Measurements from ENCODE around the gene ABCC4.

Gene ABCC4

DNA sequence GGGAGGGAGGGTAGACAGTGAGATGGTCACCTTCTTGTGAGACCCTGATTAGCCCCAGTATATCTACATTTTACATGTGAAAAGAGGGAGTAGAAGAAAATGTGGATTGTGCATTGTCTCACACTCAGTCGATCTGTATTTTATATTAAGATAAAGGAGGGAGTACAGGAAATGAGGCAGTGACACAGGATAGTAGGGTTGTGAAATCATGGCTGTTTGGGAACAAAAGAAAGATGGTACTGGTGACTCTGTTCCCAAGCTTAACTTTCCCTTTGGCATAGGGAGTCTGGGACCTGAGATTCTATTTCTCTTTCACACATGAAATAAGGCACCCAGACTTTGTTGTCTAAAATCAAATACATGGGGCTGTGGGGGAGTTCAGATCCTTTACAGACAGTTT, 194.7 kb downstream of the ABCC4 start:
- DNase-seq: no peak

DNA sequence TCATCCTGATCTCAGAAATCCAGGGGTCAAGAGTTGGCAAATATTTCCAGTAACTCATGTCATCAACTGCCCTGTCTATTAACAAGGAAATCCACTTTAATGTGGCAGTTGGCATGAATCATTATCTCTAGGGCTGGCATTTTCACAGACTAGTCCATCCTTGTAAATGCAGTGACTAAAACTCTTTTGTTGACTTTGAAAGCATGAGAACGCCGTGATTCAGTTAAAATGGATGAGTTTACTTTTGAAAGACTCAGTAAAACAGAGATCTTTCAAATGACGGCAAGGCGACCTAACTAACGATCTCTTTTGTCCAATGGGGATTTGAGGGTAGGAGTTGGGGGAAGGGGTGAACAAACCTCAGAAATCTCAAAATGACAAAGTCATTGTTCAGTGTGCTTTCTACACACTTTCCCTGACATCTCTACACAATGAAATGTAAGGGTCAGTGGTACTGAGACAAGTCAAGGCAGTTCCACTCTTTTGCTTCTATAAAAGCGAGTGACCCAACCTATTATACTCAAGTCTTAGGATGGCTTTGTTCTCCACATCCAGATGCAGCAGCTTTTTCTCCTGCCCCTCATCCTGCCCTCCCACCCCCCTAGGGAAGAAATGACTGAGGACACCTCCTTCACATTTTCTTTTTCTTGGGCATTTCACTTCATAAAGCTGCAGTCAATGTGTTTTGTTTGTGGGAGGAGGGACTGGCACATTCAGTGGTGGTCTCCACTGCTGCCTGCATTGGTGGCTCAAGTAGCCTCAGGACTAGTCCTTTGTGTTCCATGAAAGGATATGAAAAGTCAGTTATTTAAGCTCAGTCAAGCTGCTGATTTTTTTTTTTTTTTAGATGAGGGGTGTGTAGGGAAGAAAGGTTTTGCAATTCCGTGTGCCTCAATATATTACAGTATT, 200.5 kb downstream of the ABCC4 start:
- DNase-seq: peak in 1 of 3 experiments; percentile 27

DNA sequence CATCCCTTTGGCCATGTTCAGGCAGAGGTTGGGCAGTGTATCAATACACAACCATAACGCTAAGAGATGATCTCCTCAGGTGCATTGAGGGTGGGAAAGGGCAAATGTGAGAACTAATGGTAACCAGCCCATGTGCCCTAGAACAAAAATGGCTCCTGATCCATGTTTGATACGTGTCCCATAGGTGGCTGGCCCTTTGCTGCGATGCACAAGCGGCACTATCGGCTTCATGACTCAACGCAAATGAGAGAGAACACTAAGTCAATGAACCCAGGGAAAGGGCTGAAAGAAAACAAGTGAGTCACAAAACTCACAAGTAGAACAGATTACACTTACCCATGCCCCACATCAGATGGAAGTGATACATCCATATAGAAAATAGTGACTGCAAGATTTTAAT, 201.7 kb downstream of the ABCC4 start:
- no peak for DNase-seq

GRCh38 chr13:95098916-95099315, 202.3 kb downstream of the ABCC4 start:
- peak in 1 of 3 experiments; percentile 51 for DNase-seq

GRCh38 chr13:95091755-95092154, 209.5 kb downstream of the ABCC4 start:
- peak in 1 of 3 experiments; percentile 22 for DNase-seq

GRCh38 chr13:95087746-95088305, 213.4 kb downstream of the ABCC4 start:
- DNase-seq: no peak

DNA sequence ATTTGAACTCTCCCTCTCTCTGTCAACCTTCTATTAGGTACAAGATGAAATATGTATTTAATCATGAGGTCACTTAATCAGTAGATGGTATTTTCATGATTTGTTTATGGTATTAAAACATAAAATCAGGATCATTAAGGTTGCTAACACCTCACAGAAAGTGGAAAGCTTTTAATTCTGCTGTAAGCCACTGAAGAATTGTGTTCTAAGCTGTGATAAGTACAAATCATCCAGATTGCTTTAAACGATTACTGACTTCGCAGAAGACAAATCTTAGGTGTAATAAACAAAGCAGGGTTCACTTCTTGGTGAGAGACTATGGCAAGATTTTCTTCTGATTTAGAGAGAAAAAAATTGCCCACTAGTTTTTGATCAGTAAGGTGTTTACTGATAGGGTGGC, 214.5 kb downstream of the ABCC4 start:
- DNase-seq: no peak

DNA sequence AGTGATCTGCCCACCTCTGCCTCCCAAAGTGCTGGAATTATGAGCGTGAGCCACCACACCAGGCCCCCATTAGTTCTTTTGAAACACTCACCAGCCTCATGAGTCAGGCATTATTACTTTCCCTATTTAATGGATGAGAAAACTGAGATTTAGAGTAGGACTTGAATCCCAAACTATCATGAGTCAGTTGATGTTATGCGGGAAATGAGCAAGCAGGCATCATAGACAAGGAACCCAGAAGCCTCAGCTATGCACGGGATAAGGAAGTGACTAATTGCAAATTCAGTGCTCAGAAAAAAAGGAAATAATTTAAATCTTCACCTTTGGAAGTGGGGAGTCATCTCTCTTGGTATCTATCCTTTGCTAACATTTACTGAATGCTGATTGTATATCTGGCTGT, 217.5 kb downstream of the ABCC4 start:
- DNase-seq: no peak

DNA sequence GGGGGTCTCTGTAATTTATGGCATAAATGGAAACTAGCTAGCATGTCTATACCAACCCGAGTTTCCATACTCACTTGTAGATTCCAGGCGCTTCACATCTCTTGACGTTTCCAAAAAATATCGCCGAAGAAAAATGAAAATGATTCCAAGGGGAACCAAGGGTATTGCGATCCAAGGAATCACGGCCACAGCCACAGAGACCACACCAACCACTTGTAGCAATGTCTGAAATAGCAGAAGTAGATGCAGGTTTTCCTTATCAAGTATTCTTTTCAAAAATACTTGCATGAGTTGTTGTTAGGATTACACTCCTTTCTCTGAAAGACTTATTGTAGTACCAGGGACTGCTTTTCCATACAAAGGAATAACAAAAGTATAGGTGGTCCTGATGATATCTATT, 218.2 kb downstream of the ABCC4 start:
- DNase-seq: no peak

DNA sequence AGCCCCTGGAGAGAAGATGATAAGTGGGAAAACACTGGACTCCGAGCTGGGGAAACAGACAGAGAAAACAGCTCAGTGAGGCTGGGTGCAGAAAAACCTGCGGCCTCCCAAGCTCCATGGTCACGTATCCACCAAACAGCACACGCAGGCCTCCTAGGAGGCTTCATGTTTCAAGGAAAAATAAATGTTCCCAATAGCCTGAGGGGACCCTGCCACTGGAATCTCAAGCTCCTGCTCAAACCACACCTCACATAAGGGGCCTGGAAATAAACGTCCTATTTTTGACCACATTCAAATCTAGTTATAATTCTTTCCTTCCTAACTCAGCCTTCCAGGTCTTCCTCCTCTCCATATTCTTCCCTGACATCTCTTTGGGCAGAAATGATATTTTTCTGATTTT, 225.7 kb downstream of the ABCC4 start:
- DNase-seq: no peak

GRCh38 chr13:95074820-95075219, 226.4 kb downstream of the ABCC4 start:
- no peak for DNase-seq

- no peak for DNase-seq
Observed at GRCh38 chr13:95073747-95074311, 227.4 kb downstream of the ABCC4 start.

- no peak for DNase-seq
Observed at GRCh38 chr13:95067303-95067702, 233.9 kb downstream of the ABCC4 start.

- no peak for DNase-seq
Observed at GRCh38 chr13:95060014-95060519, 241.2 kb downstream of the ABCC4 start.

GRCh38 chr13:95059306-95059705, 241.9 kb downstream of the ABCC4 start:
- DNase-seq: no peak

DNA sequence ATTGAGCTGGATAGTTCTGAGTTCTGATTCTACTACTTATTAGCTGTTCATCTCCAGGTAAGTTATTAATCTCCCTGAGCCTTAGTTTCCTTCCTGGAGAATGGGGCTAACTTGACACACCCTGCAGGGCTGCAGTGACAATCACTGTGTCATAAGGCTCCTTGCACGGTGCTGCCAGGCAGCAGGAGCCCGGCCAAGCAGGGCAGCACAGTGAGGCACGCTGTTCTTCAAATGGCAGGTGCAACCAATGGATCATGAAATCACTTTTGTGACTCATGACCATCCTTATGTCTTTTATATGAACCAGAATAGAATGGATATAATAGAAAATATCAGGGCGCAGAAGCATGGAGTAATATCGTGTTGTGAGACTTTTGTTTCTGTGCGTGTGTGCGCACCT, 242.6 kb downstream of the ABCC4 start:
- DNase-seq: no peak

GRCh38 chr13:95056266-95056665, 245.0 kb downstream of the ABCC4 start:
- DNase-seq: no peak

DNA sequence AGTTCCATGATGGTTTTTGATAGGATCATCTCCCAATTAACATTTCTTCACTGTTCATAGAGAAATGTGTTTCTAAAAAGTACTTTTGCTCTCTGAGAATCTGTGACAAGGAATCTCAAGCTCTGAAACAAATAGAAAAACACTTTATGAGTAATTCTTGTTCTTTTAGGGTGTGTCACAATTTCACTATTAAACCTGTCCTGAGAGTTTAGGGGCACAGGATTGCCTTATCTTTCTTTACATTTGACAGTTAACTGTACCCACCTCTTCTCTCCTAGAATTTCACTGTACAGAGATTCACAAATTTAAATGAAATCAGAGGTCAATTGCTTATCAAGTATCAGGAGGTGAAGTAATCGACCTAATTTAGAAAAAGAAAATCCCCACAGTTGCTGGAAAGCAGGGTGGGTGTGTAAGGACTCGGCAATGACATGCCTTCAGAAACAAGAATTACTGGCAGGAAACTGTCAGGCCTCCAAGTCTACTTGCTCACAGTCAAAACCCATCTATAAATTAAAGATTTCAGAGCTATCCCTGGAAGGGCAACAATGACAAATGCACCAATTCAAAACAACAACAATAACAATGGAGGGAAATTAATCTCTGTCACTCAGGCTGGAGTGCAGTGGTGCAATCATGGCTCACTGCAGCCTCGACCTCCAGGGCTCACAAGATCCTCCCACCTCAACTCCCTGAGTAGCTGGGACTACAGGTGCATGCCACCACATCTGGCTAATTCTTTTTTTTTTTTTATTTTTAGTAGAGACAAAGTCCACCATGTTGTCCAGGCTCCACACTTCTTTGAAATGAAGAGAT, 250.2 kb downstream of the ABCC4 start:
- no peak for DNase-seq

GRCh38 chr13:95049772-95050171, 251.5 kb downstream of the ABCC4 start:
- no peak for DNase-seq

DNA sequence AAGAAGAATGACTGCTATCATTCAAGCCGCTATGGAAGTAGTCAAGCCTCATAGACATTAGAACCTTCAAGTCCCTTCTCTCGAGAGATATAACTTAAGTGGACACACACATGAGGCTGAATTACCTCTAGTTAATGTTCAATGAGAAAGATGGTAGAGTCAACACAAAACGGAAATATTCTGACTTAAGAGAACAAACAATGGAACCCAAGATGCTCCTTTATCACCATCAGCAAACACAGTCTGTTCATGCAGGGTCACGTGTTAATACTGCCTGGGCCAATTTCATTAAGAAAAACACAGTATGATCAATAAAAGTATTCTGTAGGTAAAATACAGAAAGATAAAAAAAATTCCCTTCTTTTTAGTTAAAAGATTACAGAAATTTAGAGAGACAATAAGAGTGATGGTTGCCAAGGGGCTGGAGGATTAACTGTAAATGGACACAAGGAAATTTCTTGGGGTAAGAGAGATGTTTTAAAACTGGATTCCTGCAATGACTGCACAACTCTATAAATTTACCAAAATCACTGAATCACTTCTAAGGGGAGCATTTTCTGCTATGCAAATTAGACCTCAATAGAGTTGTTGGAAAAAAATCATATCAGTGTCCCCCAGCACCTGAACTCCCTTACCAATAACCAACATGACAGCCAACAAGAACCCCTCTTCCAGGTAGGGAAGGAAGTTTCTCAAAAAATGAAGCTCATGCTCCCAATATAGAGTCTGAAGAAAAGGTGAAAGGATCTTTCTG, 256.6 kb downstream of the ABCC4 start:
- DNase-seq: no peak

DNA sequence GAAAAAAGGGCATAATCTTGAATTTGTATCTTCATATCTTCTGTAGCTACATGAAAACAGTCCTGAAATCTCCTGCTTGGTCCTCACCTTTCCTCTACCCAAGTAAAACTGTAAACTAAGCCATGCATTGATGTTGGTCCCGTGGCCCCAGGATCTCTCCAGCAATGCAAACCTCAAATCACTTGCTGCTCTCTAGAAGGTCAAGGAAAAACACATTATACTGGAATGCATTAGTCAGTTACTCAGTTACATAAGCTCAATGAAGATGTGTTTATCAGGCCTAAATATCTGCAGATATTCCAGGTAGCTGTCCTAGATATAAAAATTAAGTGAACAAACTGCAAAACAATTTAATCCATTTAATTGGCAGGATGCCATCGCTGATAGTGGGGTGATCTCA, 261.8 kb downstream of the ABCC4 start:
- DNase-seq: no peak

- no peak for DNase-seq
Observed at GRCh38 chr13:95038949-95039348, 262.3 kb downstream of the ABCC4 start.

All from NCI-H1417 (cell line).